SW480 (cell line): ENCODE measurements around the gene NFE2L3.

ENCODE experiments used
- DNase-seq: peaks from one replicate; pipeline ENCODE4 v3.0.0-alpha.2; 2016; ENCODE audit warnings: low spot score

The NFE2L3 gene

GRCh38 chr7:26199301-26200037, 47.5 kb downstream of the NFE2L3 start:
- peak; percentile 77 for DNase-seq

GRCh38 chr7:26200038-26200443, 48.0 kb downstream of the NFE2L3 start:
- DNase-seq, result peak; percentile 74

- DNase-seq, result peak; percentile 98
Measured at GRCh38 chr7:26200444-26201246, 48.6 kb downstream of the NFE2L3 start, which contains the start of gene HNRNPA2B1. TSS of gene HNRNPA2B1 (minus strand) at chr7:26200746. CDS start at chr7:26200577, 169 bp downstream.

GRCh38 chr7:26201247-26202018, 49.4 kb downstream of the NFE2L3 start, which contains the start of gene CBX3:
TSS of gene CBX3 (plus strand) at chr7:26201745. CDS start at chr7:26202999, 1,254 bp downstream.
- peak; percentile 94 for DNase-seq

- DNase-seq, result no peak
Measured at GRCh38 chr7:26202019-26202990, 50.3 kb downstream of the NFE2L3 start.

GRCh38 chr7:26203016-26203415, 51.0 kb downstream of the NFE2L3 start:
- DNase-seq, result no peak

GRCh38 chr7:26208040-26208439, 56.0 kb downstream of the NFE2L3 start:
- DNase-seq, result no peak

- DNase-seq, result no peak
Measured at GRCh38 chr7:26212921-26213718, 61.1 kb downstream of the NFE2L3 start.

- no peak for DNase-seq
Measured at GRCh38 chr7:26213807-26214515, 62.0 kb downstream of the NFE2L3 start.

GRCh38 chr7:26216049-26216448, 64.1 kb downstream of the NFE2L3 start:
- no peak for DNase-seq

- DNase-seq, result no peak
Measured at GRCh38 chr7:26224359-26224758, 72.4 kb downstream of the NFE2L3 start.

GRCh38 chr7:26227987-26228386, 76.0 kb downstream of the NFE2L3 start:
- DNase-seq, result no peak

GRCh38 chr7:26233902-26234511, 82.0 kb downstream of the NFE2L3 start:
- no peak for DNase-seq
